Stimulated activated CD4-positive, alpha-beta T cell treated with anti-CD3 and anti-CD28 coated beads, Interleukin-2, amount 100 ng/mL, for 4 hours (primary cell): ENCODE measurements around the gene ATPAF1.

Experiments used
- DNase-seq: peaks from one replicate; pipeline ENCODE4 v3.0.0-alpha.2; 2020; ENCODE audit warnings: low read depth

Gene ATPAF1

GRCh38 chr1:46650491-46650890, 17.7 kb downstream of the ATPAF1 start:
- DNase-seq: no peak

- DNase-seq: no peak
These were observed 18.4 kb downstream of the ATPAF1 start for GRCh38 chr1:46649764-46650163.

- DNase-seq: no peak
These were observed 20.6 kb downstream of the ATPAF1 start for GRCh38 chr1:46647611-46648010.

GRCh38 chr1:46646844-46647243, 21.3 kb downstream of the ATPAF1 start:
- DNase-seq: no peak

GRCh38 chr1:46646331-46646730, 21.8 kb downstream of the ATPAF1 start:
- no peak for DNase-seq

- no peak for DNase-seq
These were observed 22.3 kb downstream of the ATPAF1 start for GRCh38 chr1:46645815-46646214.

GRCh38 chr1:46643368-46643775, 24.8 kb downstream of the ATPAF1 start:
- no peak for DNase-seq

- DNase-seq: no peak
These were observed 26.0 kb downstream of the ATPAF1 start for GRCh38 chr1:46642115-46642680.

GRCh38 chr1:46639547-46639946, 28.6 kb downstream of the ATPAF1 start:
- no peak for DNase-seq

- DNase-seq: no peak
These were observed 29.2 kb downstream of the ATPAF1 start for GRCh38 chr1:46638921-46639320.

GRCh38 chr1:46637444-46638083, 30.6 kb downstream of the ATPAF1 start:
- no peak for DNase-seq

- DNase-seq: no peak
These were observed 33.0 kb downstream of the ATPAF1 start for GRCh38 chr1:46635205-46635604.

GRCh38 chr1:46630719-46631118, 37.4 kb downstream of the ATPAF1 start:
- no peak for DNase-seq

GRCh38 chr1:46623743-46624644, 44.2 kb downstream of the ATPAF1 start:
- no peak for DNase-seq

GRCh38 chr1:46622344-46622743, 45.8 kb downstream of the ATPAF1 start:
- no peak for DNase-seq

- no peak for DNase-seq
These were observed 46.2 kb downstream of the ATPAF1 start for GRCh38 chr1:46621930-46622329.

- DNase-seq: no peak
These were observed 48.4 kb downstream of the ATPAF1 start for GRCh38 chr1:46619656-46620258.

GRCh38 chr1:46618754-46619415, 49.3 kb downstream of the ATPAF1 start:
- DNase-seq: no peak

GRCh38 chr1:46617833-46618232, 50.3 kb downstream of the ATPAF1 start:
- DNase-seq: no peak

GRCh38 chr1:46617108-46617800, 50.9 kb downstream of the ATPAF1 start:
- no peak for DNase-seq

- DNase-seq: peak; percentile 79
These were observed 51.7 kb downstream of the ATPAF1 start, which contains the start of gene MOB3C for GRCh38 chr1:46616277-46617107. Gene MOB3C (minus strand): TSS chr1:46616811. CDS start chr1:46613321, 3,490 bp downstream.
